SK-N-SH (cell line): ENCODE measurements around the gene HSD17B12. TPM values are rescaled to one million over a fixed set of nuclear protein-coding genes. Genes with fewer than 3 reads are reported as not detected.

Experiments used
- CTCF ChIA-PET: fragments of 300-600, 350-600 bp; formaldehyde crosslinking; extraction: SDS; loops from one replicate; lab custom pipeline; 2021; lab: Yijun Ruan, JAX
- POLR2A ChIA-PET: fragments of 350-600 bp; sonication (Branson Sonifier 250); formaldehyde crosslinking; extraction: SDS; loops from one replicate; lab custom pipeline; 2020; ENCODE audit warnings: antibody characterized with exemption, inconsistent platforms; lab: Yijun Ruan, JAX
- DNase-seq: peaks from one replicate; pipeline ENCODE4 v3.0.0; 2012
- H2AFZ ChIP-seq: fragments of 200-600 bp; sonication (generic); 2 replicates; pipeline ENCODE4 v1.8.1; 2016; ENCODE audit warnings: antibody characterized with exemption, mild to moderate bottlenecking, low read depth
- H3F3A ChIP-seq: fragments of 200-600 bp; sonication (generic); replicated peaks from 2 replicates; pipeline ENCODE3; 2016; ENCODE audit warnings: antibody characterized with exemption, mild to moderate bottlenecking; ENCODE audit not compliant: insufficient read depth
- H3K27ac ChIP-seq, 2 experiments: fragments of 200-500 bp in 1 of 2; fragments of 200-600 bp in 1 of 2; sonication (Bioruptor generic) in 1 of 2; sonication (generic), shearing (Covaris generic) in 1 of 2; 2 replicates each; pipeline versions ENCODE4 v1.5.1 to v1.6.1; 2014 to 2016; ENCODE audit warnings: low read depth in 2 of 2, inconsistent platforms in 1 of 2, low read length in 1 of 2, mild to moderate bottlenecking in 1 of 2, mixed read lengths in 1 of 2
- H3K27me3 ChIP-seq: fragments of 200-600 bp; sonication (generic), shearing (Covaris generic); 2 replicates; pipeline ENCODE4 v1.6.1; 2016; ENCODE audit warnings: mixed run types; ENCODE audit not compliant: insufficient read depth
- H3K36me3 ChIP-seq, 2 experiments: fragments of 200-500 bp in 1 of 2; fragments of 200-600 bp in 1 of 2; sonication (Bioruptor generic) in 1 of 2; sonication (generic) in 1 of 2; replicated peaks in 1 of 2; 2 replicates each; pipeline versions ENCODE3 to v1.5.1; 2014 to 2016; ENCODE audit warnings: low read length in 1 of 2, mild to moderate bottlenecking in 1 of 2; ENCODE audit not compliant: insufficient read depth in 2 of 2, control insufficient read depth in 1 of 2
- H3K4me1 ChIP-seq, 2 experiments: fragments of 200-500 bp in 1 of 2; fragments of 200-600 bp in 1 of 2; sonication (Bioruptor generic) in 1 of 2; sonication (generic), shearing (Covaris generic) in 1 of 2; 2 replicates each; pipeline versions ENCODE4 v1.5.1 to v1.6.1; 2014 to 2016; ENCODE audit warnings: low read depth in 1 of 2, low read length in 1 of 2, mixed run types in 1 of 2; ENCODE audit not compliant: insufficient read depth in 2 of 2, control insufficient read depth in 1 of 2
- H3K4me2 ChIP-seq: fragments of 200-600 bp; sonication (generic), shearing (Covaris generic); 2 replicates; pipeline ENCODE4 v1.6.1; 2017; ENCODE audit warnings: mixed run types
- H3K4me3 ChIP-seq, 2 experiments: fragments of 200-500 bp in 1 of 2; fragments of 200-600 bp in 1 of 2; sonication (Bioruptor generic) in 1 of 2; sonication (generic), shearing (Covaris generic) in 1 of 2; 2 replicates each; pipeline versions ENCODE4 v1.5.1 to v1.8.1; 2014 to 2016; ENCODE audit warnings: low read depth in 2 of 2, inconsistent platforms in 1 of 2, low read length in 1 of 2, mild to moderate bottlenecking in 1 of 2, mixed read lengths in 1 of 2, moderate library complexity in 1 of 2
- H3K79me2 ChIP-seq: fragments of 200-600 bp; sonication (generic); 2 replicates; pipeline ENCODE4 v1.8.1; 2017; ENCODE audit warnings: mild to moderate bottlenecking; ENCODE audit not compliant: insufficient read depth
- H3K9ac ChIP-seq: fragments of 200-600 bp; sonication (generic); 2 replicates; pipeline ENCODE4 v1.6.1; 2017; ENCODE audit warnings: mixed run types
- H3K9me2 ChIP-seq: fragments of 200-600 bp; sonication (generic); 2 replicates; pipeline ENCODE4 v1.6.1; 2017; ENCODE audit warnings: mixed run types
- H3K9me3 ChIP-seq: fragments of 200-600 bp; sonication (generic); 2 replicates; pipeline ENCODE4 v1.6.1; 2017; ENCODE audit warnings: mixed run types, mild to moderate bottlenecking, moderate library complexity
- H4K20me1 ChIP-seq: fragments of 200-600 bp; sonication (generic); 2 replicates; pipeline ENCODE4 v1.6.1; 2017; ENCODE audit warnings: mild to moderate bottlenecking, mixed run types; ENCODE audit not compliant: insufficient read depth
- ELF1 ChIP-seq: IDR thresholded peaks from 2 replicates; pipeline ENCODE4 v1.4.0; 2012
- EP300 ChIP-seq, 2 experiments: IDR thresholded peaks; 2 replicates each; pipeline versions ENCODE4 v1.4.0 to v1.6.1; 2012; ENCODE audit warnings: borderline replicate concordance in 1 of 2, low read depth in 1 of 2, low read length in 1 of 2
- EZH2phosphoT487 ChIP-seq: fragments of 200-600 bp; sonication (generic); IDR thresholded peaks from 2 replicates; pipeline ENCODE4 v1.6.1; 2017; ENCODE audit warnings: low read depth, mixed run types, mild to moderate bottlenecking, antibody characterized with exemption, moderate library complexity, borderline replicate concordance
- FOXJ3 ChIP-seq: sonication (generic); formaldehyde crosslinking; IDR thresholded peaks from 2 replicates; pipeline ENCODE4 v1.5.1; 2020; ENCODE audit warnings: mild to moderate bottlenecking, missing genetic modification reagents
- FOXM1 ChIP-seq: IDR thresholded peaks from 2 replicates; pipeline ENCODE4 v1.4.0; 2012; ENCODE audit warnings: low read depth, mild to moderate bottlenecking
- GABPA ChIP-seq: IDR thresholded peaks from 2 replicates; pipeline ENCODE4 v1.4.0; 2012; ENCODE audit warnings: low read depth, mild to moderate bottlenecking
- JUND ChIP-seq: IDR thresholded peaks from 2 replicates; pipeline ENCODE4 v1.4.0; 2012
- MEF2A ChIP-seq: IDR thresholded peaks from 2 replicates; pipeline ENCODE4 v1.4.0; 2012; ENCODE audit warnings: low read depth, borderline replicate concordance
- MXI1 ChIP-seq: IDR thresholded peaks from 2 replicates; pipeline ENCODE4 v1.6.1; 2012; ENCODE audit warnings: mild to moderate bottlenecking, low read depth, low read length, improper control_type of control experiment
- POLR2AphosphoS5 ChIP-seq: IDR thresholded peaks from 2 replicates; pipeline ENCODE4 v1.6.1; 2012; ENCODE audit warnings: low read depth, low read length
- RCOR1 ChIP-seq: fragments of 150-350 bp; IDR thresholded peaks from 2 replicates; pipeline ENCODE4 v1.6.1; 2017; ENCODE audit warnings: antibody characterized with exemption, low read length
- RFX5 ChIP-seq: IDR thresholded peaks from 2 replicates; pipeline ENCODE4 v1.6.1; 2012; ENCODE audit warnings: mild to moderate bottlenecking, improper control_type of control experiment, low read length
- TCF12 ChIP-seq: IDR thresholded peaks from 2 replicates; pipeline ENCODE4 v1.4.0; 2012
- TEAD4 ChIP-seq: IDR thresholded peaks from 2 replicates; pipeline ENCODE4 v1.4.0; 2012; ENCODE audit warnings: mild to moderate bottlenecking, borderline replicate concordance; ENCODE audit not compliant: insufficient read depth
- WGBS: methylation state at CpG from one replicate; pipeline ENCODE4 v1.1.6; 2017; ENCODE audit warnings: low lambda C conversion rate; 5-methylcytosine and 5-hydroxymethylcytosine counted together
- polyA plus RNA-seq, 3 experiments: library from polyadenylated mRNA; depleted of rRNA; stranded (reverse); fragments of >200 nt; gene quantifications; 2 replicates each; pipeline ENCODE4 v1.2.3, GENCODE V29; 2012
- TF ChIP-seq, protein P1 (sequence below): IDR thresholded peaks from 2 replicates; pipeline ENCODE4; 2012
- TF ChIP-seq, protein P2 (sequence below): IDR thresholded peaks from 2 replicates; pipeline ENCODE4 v1.4.0; 2012; ENCODE audit warnings: low read depth
- TF ChIP-seq, protein P3 (sequence below): fragments of 150-350 bp; IDR thresholded peaks from 2 replicates; pipeline ENCODE4 v1.6.1; 2017; ENCODE audit warnings: antibody characterized with exemption, low read length, low read depth, borderline replicate concordance
- TF ChIP-seq, protein P4 (sequence below): fragments of 200-600 bp; sonication (generic); IDR thresholded peaks from 2 replicates; pipeline ENCODE4 v1.6.1; 2017; ENCODE audit warnings: antibody characterized with exemption, mild to moderate bottlenecking, moderate library complexity
- TF ChIP-seq, protein P5 (sequence below): fragments of 150-350 bp; IDR thresholded peaks from 2 replicates; pipeline ENCODE4 v1.6.1; 2016; ENCODE audit warnings: mild to moderate bottlenecking, low read depth, low read length

HSD17B12 gene
- polyA plus RNA-seq, 1 of the 3 experiments (the other 2 are of a cell fraction): 19.7 TPM

DNA sequence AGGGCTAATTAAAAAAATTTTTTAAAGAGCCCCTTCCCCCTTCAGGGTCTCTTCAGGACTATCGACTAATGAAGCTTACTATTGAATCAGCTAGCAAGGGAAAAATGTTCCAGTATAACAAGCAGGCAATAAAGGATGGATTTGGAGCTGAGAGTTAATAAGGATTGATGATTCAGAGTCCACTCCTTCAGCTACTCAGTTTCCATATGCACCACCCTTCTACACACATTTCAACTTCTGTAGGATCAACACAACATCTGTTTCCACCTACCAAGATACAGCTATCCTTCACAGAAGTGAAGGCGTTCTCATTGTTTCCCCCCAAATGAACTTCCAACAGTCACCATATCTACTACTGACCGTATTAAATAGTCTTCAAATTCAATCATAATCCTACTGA is 193.5 kb downstream of the HSD17B12 start:
- Histone ChIP-seq H3K79me2 (no peaks in the 10 kb centered on the region), H2AFZ (no peak overlapping the region), H3K27ac (no peak overlapping the region), H3K36me3 (no peaks in the 10 kb centered on the region), H3K9me2 (no peaks in the 10 kb centered on the region), H3K4me2 (no peak overlapping the region), H3K27me3 (peaks cover 12% of the 10 kb centered on the region; the same call in 1 of the 2 replicates), H3F3A (no peaks in the 10 kb centered on the region), H3K9me3 (no peaks in the 10 kb centered on the region), H3K4me3 (no peak overlapping the region), H4K20me1 (no peaks in the 10 kb centered on the region), H3K4me1 (no peaks in the 10 kb centered on the region)
- POLR2A ChIA-PET: no interaction called here
- DNase-seq: no peak
- 4% methylated on average over 3 of the region's 3 CpGs for WGBS
- CTCF ChIA-PET: interaction anchor here (0.6 to 2.0 kb wide), 4 partner anchors 16 to 220 kb away, joined by 3 to 6 read pairs (median 4); no protein-coding TSS in a partner anchor
- TF ChIP-seq TCF12 (no peak), FOXJ3 (CRISPR knock-in tag) (no peak), FOXM1 (no peak), EZH2phosphoT487 (no peak), EP300 (IDR thresholded peaks at IDR 0.05; ENCODE audit: borderline replicate concordance in 1 of 2, low read depth in 1 of 2, low read length in 1 of 2) (no peak), MEF2A (no peak), POLR2AphosphoS5 (no peak), GABPA (no peak), ELF1 (no peak), RCOR1 (no peak), MXI1 (no peak), JUND (no peak), RFX5 (no peak), TEAD4 (no peak)
- TF ChIP-seq, protein P1, sequence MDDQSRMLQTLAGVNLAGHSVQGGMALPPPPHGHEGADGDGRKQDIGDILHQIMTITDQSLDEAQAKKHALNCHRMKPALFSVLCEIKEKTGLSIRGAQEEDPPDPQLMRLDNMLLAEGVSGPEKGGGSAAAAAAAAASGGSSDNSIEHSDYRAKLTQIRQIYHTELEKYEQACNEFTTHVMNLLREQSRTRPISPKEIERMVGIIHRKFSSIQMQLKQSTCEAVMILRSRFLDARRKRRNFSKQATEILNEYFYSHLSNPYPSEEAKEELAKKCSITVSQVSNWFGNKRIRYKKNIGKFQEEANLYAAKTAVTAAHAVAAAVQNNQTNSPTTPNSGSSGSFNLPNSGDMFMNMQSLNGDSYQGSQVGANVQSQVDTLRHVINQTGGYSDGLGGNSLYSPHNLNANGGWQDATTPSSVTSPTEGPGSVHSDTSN: no peak
- TF ChIP-seq, protein P2, sequence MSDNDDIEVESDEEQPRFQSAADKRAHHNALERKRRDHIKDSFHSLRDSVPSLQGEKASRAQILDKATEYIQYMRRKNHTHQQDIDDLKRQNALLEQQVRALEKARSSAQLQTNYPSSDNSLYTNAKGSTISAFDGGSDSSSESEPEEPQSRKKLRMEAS: no peak
- TF ChIP-seq, protein P3, sequence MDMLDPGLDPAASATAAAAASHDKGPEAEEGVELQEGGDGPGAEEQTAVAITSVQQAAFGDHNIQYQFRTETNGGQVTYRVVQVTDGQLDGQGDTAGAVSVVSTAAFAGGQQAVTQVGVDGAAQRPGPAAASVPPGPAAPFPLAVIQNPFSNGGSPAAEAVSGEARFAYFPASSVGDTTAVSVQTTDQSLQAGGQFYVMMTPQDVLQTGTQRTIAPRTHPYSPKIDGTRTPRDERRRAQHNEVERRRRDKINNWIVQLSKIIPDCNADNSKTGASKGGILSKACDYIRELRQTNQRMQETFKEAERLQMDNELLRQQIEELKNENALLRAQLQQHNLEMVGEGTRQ: no peak
- TF ChIP-seq, protein P4, sequence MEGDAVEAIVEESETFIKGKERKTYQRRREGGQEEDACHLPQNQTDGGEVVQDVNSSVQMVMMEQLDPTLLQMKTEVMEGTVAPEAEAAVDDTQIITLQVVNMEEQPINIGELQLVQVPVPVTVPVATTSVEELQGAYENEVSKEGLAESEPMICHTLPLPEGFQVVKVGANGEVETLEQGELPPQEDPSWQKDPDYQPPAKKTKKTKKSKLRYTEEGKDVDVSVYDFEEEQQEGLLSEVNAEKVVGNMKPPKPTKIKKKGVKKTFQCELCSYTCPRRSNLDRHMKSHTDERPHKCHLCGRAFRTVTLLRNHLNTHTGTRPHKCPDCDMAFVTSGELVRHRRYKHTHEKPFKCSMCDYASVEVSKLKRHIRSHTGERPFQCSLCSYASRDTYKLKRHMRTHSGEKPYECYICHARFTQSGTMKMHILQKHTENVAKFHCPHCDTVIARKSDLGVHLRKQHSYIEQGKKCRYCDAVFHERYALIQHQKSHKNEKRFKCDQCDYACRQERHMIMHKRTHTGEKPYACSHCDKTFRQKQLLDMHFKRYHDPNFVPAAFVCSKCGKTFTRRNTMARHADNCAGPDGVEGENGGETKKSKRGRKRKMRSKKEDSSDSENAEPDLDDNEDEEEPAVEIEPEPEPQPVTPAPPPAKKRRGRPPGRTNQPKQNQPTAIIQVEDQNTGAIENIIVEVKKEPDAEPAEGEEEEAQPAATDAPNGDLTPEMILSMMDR: no peak
- TF ChIP-seq, protein P5, sequence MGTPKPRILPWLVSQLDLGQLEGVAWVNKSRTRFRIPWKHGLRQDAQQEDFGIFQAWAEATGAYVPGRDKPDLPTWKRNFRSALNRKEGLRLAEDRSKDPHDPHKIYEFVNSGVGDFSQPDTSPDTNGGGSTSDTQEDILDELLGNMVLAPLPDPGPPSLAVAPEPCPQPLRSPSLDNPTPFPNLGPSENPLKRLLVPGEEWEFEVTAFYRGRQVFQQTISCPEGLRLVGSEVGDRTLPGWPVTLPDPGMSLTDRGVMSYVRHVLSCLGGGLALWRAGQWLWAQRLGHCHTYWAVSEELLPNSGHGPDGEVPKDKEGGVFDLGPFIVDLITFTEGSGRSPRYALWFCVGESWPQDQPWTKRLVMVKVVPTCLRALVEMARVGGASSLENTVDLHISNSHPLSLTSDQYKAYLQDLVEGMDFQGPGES: no peak
- TF ChIP-seq, all 33 proteins: peak for 0
- H3K9ac ChIP-seq: no peak overlapping the region
